B cell (primary cell): Measurements from ENCODE around the gene ST8SIA2. TPM values are rescaled to one million over a fixed set of nuclear protein-coding genes. Genes with fewer than 3 reads are reported as not detected.

ENCODE experiments used
- ATAC-seq: fragments of 200-7000 bp; cut with Tn5 transposase; one replicate; pipeline ENCODE4 v1.10.0; 2021; ENCODE audit warnings: low read depth, mild to moderate bottlenecking, moderate number of reproducible peaks, moderate library complexity
- CTCF ChIA-PET: fragments of 350-600 bp; sonication (Branson Sonifier 250); formaldehyde crosslinking; loops from one replicate; lab custom pipeline; 2021; ENCODE audit warnings: antibody characterized with exemption, inconsistent platforms; lab: Charles Lee
- POLR2A ChIA-PET: fragments of 350-600 bp; sonication (Branson Sonifier 250); formaldehyde crosslinking; loops from one replicate; lab custom pipeline; 2021; ENCODE audit warnings: antibody characterized with exemption; lab: Charles Lee
- DNase-seq: peaks from one replicate; pipeline ENCODE4 v3.0.0; 2013
- H2AFZ ChIP-seq: 2 replicates; pipeline ENCODE4 v1.6.1; 2012; ENCODE audit warnings: mild to moderate bottlenecking, low read depth, low read length; ENCODE audit not compliant: insufficient read depth, poor library complexity, severe bottlenecking
- H3K27ac ChIP-seq, 2 donors: 1 replicate in 1 of 2; 2 replicates in 1 of 2; pipeline ENCODE4 v1.5.1; 2012 to 2013; ENCODE audit warnings: low read length in 2 of 2, mild to moderate bottlenecking in 2 of 2, moderate library complexity in 1 of 2
- H3K27me3 ChIP-seq, 4 experiments: fragments of 200-600 bp in 1 of 4; sonication (generic) in 1 of 4; replicated peaks in 1 of 4; 1 replicate in 2 of 4; 2 replicates in 2 of 4; pipeline versions ENCODE4 v1.6.1 to v1.7.0; 2013 to 2016; ENCODE audit warnings: low read length in 3 of 4, mild to moderate bottlenecking in 2 of 4, mixed read lengths in 1 of 4, moderate library complexity in 1 of 4; ENCODE audit not compliant: insufficient read depth in 4 of 4, control insufficient read depth in 3 of 4; ENCODE audit errors: control extremely low read depth in 1 of 4
- H3K36me3 ChIP-seq, 2 experiments: replicated peaks in 1 of 2; 1 replicate in 1 of 2; 2 replicates in 1 of 2; pipeline versions ENCODE4 v1.6.1 to v1.7.1; 2013; ENCODE audit warnings: low read length in 1 of 2; ENCODE audit not compliant: insufficient read depth in 2 of 2, control insufficient read depth in 1 of 2; ENCODE audit errors: control extremely low read depth in 1 of 2, extremely low read depth in 1 of 2
- H3K4me1 ChIP-seq, 2 donors: fragments of 200-600 bp in 1 of 2; sonication (generic) in 1 of 2; 1 replicate in 1 of 2; 2 replicates in 1 of 2; pipeline versions ENCODE4 v1.5.1 to v1.6.1; 2013 to 2017; ENCODE audit warnings: low read length in 2 of 2; ENCODE audit not compliant: control insufficient read depth in 2 of 2, insufficient read depth in 2 of 2
- H3K4me2 ChIP-seq: replicated peaks from 2 replicates; pipeline ENCODE3; 2012; ENCODE audit warnings: mild to moderate bottlenecking, low read depth, low read length; ENCODE audit not compliant: poor library complexity, severe bottlenecking
- H3K4me3 ChIP-seq, 5 experiments: fragments of 200-600 bp in 1 of 5; sonication (generic) in 1 of 5; 1 replicate in 3 of 5; 2 replicates in 2 of 5; pipeline versions ENCODE4 v1.5.1 to v1.7.0; 2011 to 2016; ENCODE audit warnings: low read length in 4 of 5, mild to moderate bottlenecking in 4 of 5, low read depth in 2 of 5, control low read depth in 1 of 5, moderate library complexity in 1 of 5; ENCODE audit not compliant: insufficient read depth in 1 of 5; ENCODE audit errors: control extremely low read depth in 1 of 5, extremely low read depth in 1 of 5
- H3K79me2 ChIP-seq: fragments of 200-600 bp; sonication (generic); one replicate; pipeline ENCODE4 v1.6.0; 2016; ENCODE audit warnings: low read length; ENCODE audit not compliant: control insufficient read depth, insufficient read depth
- H3K9ac ChIP-seq: fragments of 200-600 bp; sonication (generic); 2 replicates; pipeline ENCODE4 v1.6.1; 2017; ENCODE audit warnings: mild to moderate bottlenecking, low read length, moderate library complexity
- H3K9me3 ChIP-seq, 3 donors: one replicate each; pipeline versions ENCODE4 v1.6.1 to v1.7.1; 2013; ENCODE audit warnings: low read length in 2 of 3; ENCODE audit not compliant: control insufficient read depth in 2 of 3, insufficient read depth in 1 of 3; ENCODE audit errors: control extremely low read depth in 1 of 3
- H4K20me1 ChIP-seq: 2 replicates; pipeline ENCODE4 v1.6.0; 2012; ENCODE audit warnings: mild to moderate bottlenecking, low read length; ENCODE audit not compliant: insufficient read depth, control insufficient read depth, poor library complexity, severe bottlenecking
- H3K27ac Mint-ChIP-seq: one replicate; pipeline ENCODE4 v1.8.0; 2021; ENCODE audit warnings: mixed read lengths
- H3K27me3 Mint-ChIP-seq: one replicate; pipeline ENCODE4 v1.8.0; 2021; ENCODE audit warnings: mixed read lengths
- H3K4me1 Mint-ChIP-seq: one replicate; pipeline ENCODE4 v1.8.0; 2021; ENCODE audit warnings: mixed read lengths
- H3K4me3 Mint-ChIP-seq: one replicate; pipeline ENCODE4 v1.8.0; 2021; ENCODE audit warnings: mixed read lengths
- H3K9me3 Mint-ChIP-seq: one replicate; pipeline ENCODE4 v1.8.0; 2022; ENCODE audit warnings: mixed read lengths; ENCODE audit not compliant: insufficient read depth
- CTCF ChIP-seq: fragments of 200-600 bp; IDR thresholded peaks from one replicate; pipeline ENCODE4 v1.8.0; 2022; ENCODE audit warnings: antibody characterized with exemption, mild to moderate bottlenecking
- EZH2 ChIP-seq: IDR thresholded peaks from 2 replicates; pipeline ENCODE4 v1.6.1; 2012; ENCODE audit warnings: borderline replicate concordance, low read depth, mild to moderate bottlenecking, moderate library complexity, low read length; ENCODE audit not compliant: insufficient read depth, poor library complexity, severe bottlenecking
- WGBS: methylation state at CpG from one replicate; pipeline ENCODE4 v1.1.5; 2013; ENCODE audit warnings: missing lambda C conversion rate; ENCODE audit not compliant: insufficient coverage; 5-methylcytosine and 5-hydroxymethylcytosine counted together
- intact Hi-C: fragments of 100-400 bp; cut with micrococcal nuclease; formaldehyde crosslinking; loops from one replicate; pipeline ENCODE4 v1.10.0; 2022
- polyA plus RNA-seq: library from polyadenylated mRNA; depleted of rRNA; stranded (reverse); fragments of >200 nt; gene quantifications from 2 replicates; pipeline ENCODE4 v1.2.3, GENCODE V29; 2012
- total RNA-seq, 2 donors: library from RNA; stranded (reverse); fragments of 120-200 nt in 1 of 2; gene quantifications; 1 replicate in 1 of 2; 2 replicates in 1 of 2; pipeline versions ENCODE4 v1.2.3 to v1.2.4, GENCODE V29; 2013 to 2022

The ST8SIA2 gene
- total and polyA plus RNA-seq, 2 donors (not counting 1 experiment from before 2014, with no cell fraction given), result not detected

DNA sequence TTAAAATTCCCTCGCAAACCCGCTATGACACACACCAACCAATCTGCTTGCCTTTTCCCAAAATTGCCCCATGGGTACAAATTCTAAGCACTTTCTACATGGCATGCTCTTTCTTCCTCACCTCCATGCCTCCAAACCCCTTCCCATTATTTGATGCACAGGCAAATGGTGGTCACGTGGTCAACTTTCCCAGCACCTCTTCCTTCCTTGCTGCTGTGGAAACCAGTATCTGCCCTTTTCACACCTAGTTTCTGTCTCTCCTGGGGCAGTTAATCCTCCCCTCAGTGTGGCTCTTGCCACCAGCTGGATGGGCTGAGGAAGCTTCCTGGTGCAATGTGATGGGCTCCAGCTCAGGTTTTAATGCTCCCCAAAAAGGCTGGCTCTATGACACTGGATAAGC, 38.4 kb upstream of the ST8SIA2 start:
- Histone ChIP-seq H3K4me3 (no peak overlapping the region), H3K4me1 (no peaks in the 10 kb centered on the region), H3K27ac (no peak overlapping the region), H4K20me1 (no peaks in the 10 kb centered on the region), H3K27me3 (no peaks in the 10 kb centered on the region), H3K79me2 (no peaks in the 10 kb centered on the region), H3K36me3 (no peaks in the 10 kb centered on the region), H3K4me2 (no peak overlapping the region), H2AFZ (no peak overlapping the region), H3K9me3 (no peaks in the 10 kb centered on the region), H3K9ac (no peak overlapping the region)
- no peaks in the 10 kb centered on the region for H3K4me1 Mint-ChIP-seq
- TF ChIP-seq CTCF, result no peak
- no peak for TF ChIP-seq EZH2
- DNase-seq (no peak), ATAC-seq (no peak)
- H3K27ac Mint-ChIP-seq, result no peak overlapping the region
- WGBS, result 100% methylated on average over 3 of the region's 3 CpGs
- peaks cover 4% of the 10 kb centered on the region for H3K27me3 Mint-ChIP-seq
- H3K4me3 Mint-ChIP-seq, result no peak overlapping the region
- no peaks in the 10 kb centered on the region for H3K9me3 Mint-ChIP-seq
- POLR2A ChIA-PET, result no interaction called here
- intact Hi-C loops, result no loop called here
- CTCF ChIA-PET, result no interaction called here

GRCh38 chr15:92361321-92362000, 32.2 kb upstream of the ST8SIA2 start:
- H3K27me3 Mint-ChIP-seq, result peaks cover 8% of the 10 kb centered on the region
- Histone ChIP-seq H3K4me3 (no peak overlapping the region), H3K27ac (no peak overlapping the region), H3K9me3 (peaks cover 0 to 4% (median 0%) of the 10 kb centered on the region in 3 donors), H3K4me1 (no peaks in the 10 kb centered on the region), H4K20me1 (no peaks in the 10 kb centered on the region), H3K9ac (no peak overlapping the region), H3K27me3 (no peaks in the 10 kb centered on the region), H2AFZ (no peak overlapping the region), H3K4me2 (no peak overlapping the region), H3K36me3 (no peaks in the 10 kb centered on the region), H3K79me2 (no peaks in the 10 kb centered on the region)
- H3K9me3 Mint-ChIP-seq, result no peaks in the 10 kb centered on the region
- ChIA-PET POLR2A (no interaction called here), CTCF (no interaction called here)
- no peak overlapping the region for H3K27ac Mint-ChIP-seq
- ATAC-seq (no peak), DNase-seq (no peak)
- TF ChIP-seq CTCF (no peak), EZH2 (no peak)
- intact Hi-C loops, result no loop called here
- WGBS, result 72% methylated on average over 4 of the region's 10 CpGs
- no peaks in the 10 kb centered on the region for H3K4me1 Mint-ChIP-seq
- no peak overlapping the region for H3K4me3 Mint-ChIP-seq
